HG02588 (cell line): ENCODE measurements around the gene PIP4K2C.
A peak's percentile ranks its signal among the peaks of the same experiment; 100 is the strongest.

Experiments used
- ATAC-seq: cut with Tn5 transposase; IDR thresholded peaks from one replicate; pipeline ENCODE4 v1.9.1; 2021; ENCODE audit warnings: mild to moderate bottlenecking, moderate library complexity; ENCODE audit not compliant: unreplicated experiment

PIP4K2C gene

GRCh38 chr12:57590864-57591781 lies at the start of gene PIP4K2C:
Gene PIP4K2C (plus strand): TSS chr12:57591192. CDS start chr12:57591290, 98 bp downstream.
- peak; percentile 95 for ATAC-seq

GRCh38 chr12:57541717-57542116 lies 49.3 kb upstream of the PIP4K2C start:
- no peak for ATAC-seq

- no peak for ATAC-seq
Measured at GRCh38 chr12:57543581-57543980, 47.4 kb upstream of the PIP4K2C start.

- ATAC-seq: no peak
Measured at GRCh38 chr12:57545809-57546437, 45.1 kb upstream of the PIP4K2C start.

GRCh38 chr12:57546438-57547287 lies 44.3 kb upstream of the PIP4K2C start, which contains the start of gene DCTN2:
Gene DCTN2 (minus strand): TSS chr12:57547192. CDS start chr12:57547063, 129 bp downstream.
- ATAC-seq: peak; percentile 97

GRCh38 chr12:57547288-57548012 lies 43.5 kb upstream of the PIP4K2C start:
- no peak for ATAC-seq

GRCh38 chr12:57548013-57548315 lies 43.0 kb upstream of the PIP4K2C start:
- ATAC-seq: no peak

GRCh38 chr12:57548488-57548887 lies 42.5 kb upstream of the PIP4K2C start:
- ATAC-seq: no peak

- no peak for ATAC-seq
Measured at GRCh38 chr12:57549203-57549908, 41.6 kb upstream of the PIP4K2C start.

GRCh38 chr12:57549909-57550640 lies 40.9 kb upstream of the PIP4K2C start, which contains the start of gene KIF5A:
Gene KIF5A (plus strand): TSS chr12:57550044. CDS start chr12:57550272, 228 bp downstream.
- no peak for ATAC-seq

- ATAC-seq: no peak
Measured at GRCh38 chr12:57550641-57551549, 40.1 kb upstream of the PIP4K2C start.

GRCh38 chr12:57551637-57552305 lies 39.2 kb upstream of the PIP4K2C start:
- no peak for ATAC-seq

- no peak for ATAC-seq
Measured at GRCh38 chr12:57552306-57552651, 38.7 kb upstream of the PIP4K2C start.

GRCh38 chr12:57552835-57553313 lies 38.1 kb upstream of the PIP4K2C start:
- ATAC-seq: no peak

GRCh38 chr12:57553343-57554202 lies 37.4 kb upstream of the PIP4K2C start:
- ATAC-seq: no peak

GRCh38 chr12:57554453-57554852 lies 36.5 kb upstream of the PIP4K2C start:
- ATAC-seq: no peak

GRCh38 chr12:57554897-57555296 lies 36.1 kb upstream of the PIP4K2C start:
- no peak for ATAC-seq
